HTERT RPE-1 (cell line): Measurements from ENCODE around the gene EVX1.

Experiments
- in situ Hi-C: fragments of 300-500 bp; cut with MboI; formaldehyde crosslinking; loops from 4 replicates; pipeline ENCODE4 v1.14.3; 2020; ENCODE audit warnings: low sequenced_read_pairs

Gene EVX1

GRCh38 chr7:27242555-27243339, at the start of gene EVX1:
TSS of gene EVX1 (plus strand) at chr7:27242802. CDS start at chr7:27243031, 229 bp downstream.
- in situ Hi-C loops = no loop called here

- in situ Hi-C loops = no loop called here
These were observed 49.1 kb upstream of the EVX1 start for GRCh38 chr7:27193335-27194001.

GRCh38 chr7:27194002-27194352, 48.6 kb upstream of the EVX1 start:
- in situ Hi-C loops = no loop called here

- in situ Hi-C loops = no loop called here
These were observed 47.8 kb upstream of the EVX1 start for GRCh38 chr7:27194686-27195379.

- in situ Hi-C loops = no loop called here
These were observed 46.3 kb upstream of the EVX1 start for GRCh38 chr7:27196287-27196767.

GRCh38 chr7:27197137-27198042, 45.2 kb upstream of the EVX1 start:
- in situ Hi-C loops = no loop called here

- in situ Hi-C loops = no loop called here
These were observed 44.3 kb upstream of the EVX1 start for GRCh38 chr7:27198138-27198841.

GRCh38 chr7:27198871-27199801, 43.5 kb upstream of the EVX1 start:
- in situ Hi-C loops = no loop called here

- in situ Hi-C loops = no loop called here
These were observed 42.5 kb upstream of the EVX1 start, which contains the start of gene HOXA13 for GRCh38 chr7:27199849-27200760. TSS of gene HOXA13 (minus strand) at chr7:27200091. CDS start at chr7:27200077, 14 bp downstream.

- in situ Hi-C loops = no loop called here
These were observed 41.6 kb upstream of the EVX1 start for GRCh38 chr7:27200761-27201579.

GRCh38 chr7:27201580-27202017, 41.0 kb upstream of the EVX1 start:
- in situ Hi-C loops = no loop called here

GRCh38 chr7:27202018-27202861, 40.4 kb upstream of the EVX1 start:
- in situ Hi-C loops = no loop called here

GRCh38 chr7:27202862-27203134, 39.8 kb upstream of the EVX1 start:
- in situ Hi-C loops = no loop called here

GRCh38 chr7:27203365-27203953, 39.1 kb upstream of the EVX1 start:
- in situ Hi-C loops = no loop called here

GRCh38 chr7:27203964-27204594, 38.5 kb upstream of the EVX1 start:
- in situ Hi-C loops = no loop called here
